GOT3 (cell line): Measurements from ENCODE around the gene FBXL7.

Experiments used
- DNase-seq: peaks from one replicate; lab custom pipeline; 2025; ENCODE audit warnings: mixed read lengths; lab: John Stamatoyannopoulos, UW

FBXL7 gene

GRCh38 chr5:15674716-15675115, 174.7 kb downstream of the FBXL7 start:
- DNase-seq = no peak

GRCh38 chr5:15676591-15676990, 176.6 kb downstream of the FBXL7 start:
- no peak for DNase-seq

GRCh38 chr5:15679161-15679560, 179.2 kb downstream of the FBXL7 start:
- DNase-seq = no peak

- DNase-seq = no peak
Measured at GRCh38 chr5:15680455-15680854, 180.5 kb downstream of the FBXL7 start.

GRCh38 chr5:15682122-15682521, 182.1 kb downstream of the FBXL7 start:
- no peak for DNase-seq

GRCh38 chr5:15682566-15682965, 182.6 kb downstream of the FBXL7 start:
- no peak for DNase-seq

GRCh38 chr5:15683332-15683731, 183.4 kb downstream of the FBXL7 start:
- DNase-seq = no peak

GRCh38 chr5:15687401-15687800, 187.4 kb downstream of the FBXL7 start:
- no peak for DNase-seq

GRCh38 chr5:15689836-15690235, 189.9 kb downstream of the FBXL7 start:
- no peak for DNase-seq

- DNase-seq = no peak
Measured at GRCh38 chr5:15690611-15691010, 190.6 kb downstream of the FBXL7 start.

- no peak for DNase-seq
Measured at GRCh38 chr5:15691521-15691920, 191.5 kb downstream of the FBXL7 start.

GRCh38 chr5:15692706-15693381, 192.9 kb downstream of the FBXL7 start:
- no peak for DNase-seq

- no peak for DNase-seq
Measured at GRCh38 chr5:15693382-15693728, 193.4 kb downstream of the FBXL7 start.

GRCh38 chr5:15693933-15694332, 194.0 kb downstream of the FBXL7 start:
- DNase-seq = no peak

- no peak for DNase-seq
Measured at GRCh38 chr5:15694696-15695214, 194.8 kb downstream of the FBXL7 start.

- DNase-seq = no peak
Measured at GRCh38 chr5:15695215-15695731, 195.3 kb downstream of the FBXL7 start.

GRCh38 chr5:15700373-15700772, 200.4 kb downstream of the FBXL7 start:
- no peak for DNase-seq

GRCh38 chr5:15702102-15702501, 202.1 kb downstream of the FBXL7 start:
- no peak for DNase-seq

- DNase-seq = no peak
Measured at GRCh38 chr5:15703901-15704300, 203.9 kb downstream of the FBXL7 start.

- DNase-seq = no peak
Measured at GRCh38 chr5:15704397-15704947, 204.5 kb downstream of the FBXL7 start.

GRCh38 chr5:15707631-15708030, 207.7 kb downstream of the FBXL7 start:
- DNase-seq = no peak

- no peak for DNase-seq
Measured at GRCh38 chr5:15711892-15712291, 211.9 kb downstream of the FBXL7 start.

- DNase-seq = no peak
Measured at GRCh38 chr5:15715535-15715934, 215.6 kb downstream of the FBXL7 start.

- no peak for DNase-seq
Measured at GRCh38 chr5:15715967-15716366, 216.0 kb downstream of the FBXL7 start.
